Immature natural killer cell (primary cell): Measurements from ENCODE around the gene PTPRM. TPM values are rescaled to one million over a fixed set of nuclear protein-coding genes. Genes with fewer than 3 reads are reported as not detected.

Source experiments
- DNase-seq, 3 donors: peaks; one replicate each; pipeline ENCODE4 v3.0.0; 2022; ENCODE audit warnings: mixed read lengths in 1 of 3
- H3K27ac Mint-ChIP-seq, 6 donors: one replicate each; pipeline ENCODE4 v1.8.0; 2020; ENCODE audit warnings: mixed read lengths in 6 of 6, mild to moderate bottlenecking in 5 of 6, inconsistent platforms in 4 of 6, moderate library complexity in 3 of 6
- H3K27me3 Mint-ChIP-seq, 3 donors: one replicate each; pipeline ENCODE4 v1.8.0; 2020 to 2021; ENCODE audit warnings: low read depth in 3 of 3, mild to moderate bottlenecking in 3 of 3, mixed read lengths in 3 of 3, moderate library complexity in 3 of 3, inconsistent platforms in 1 of 3
- H3K36me3 Mint-ChIP-seq, 3 donors: one replicate each; pipeline ENCODE4 v1.8.0; 2020; ENCODE audit warnings: mixed read lengths in 3 of 3, inconsistent platforms in 2 of 3, mild to moderate bottlenecking in 2 of 3
- H3K4me1 Mint-ChIP-seq, 2 donors: one replicate each; pipeline ENCODE4 v1.8.0; 2020; ENCODE audit warnings: inconsistent platforms in 2 of 2, mild to moderate bottlenecking in 2 of 2, mixed read lengths in 2 of 2, moderate library complexity in 1 of 2
- H3K4me3 Mint-ChIP-seq, 5 donors: one replicate each; pipeline ENCODE4 v1.8.0; 2020; ENCODE audit warnings: mild to moderate bottlenecking in 5 of 5, mixed read lengths in 5 of 5, inconsistent platforms in 3 of 5, moderate library complexity in 3 of 5
- H3K9me3 Mint-ChIP-seq, 6 donors: one replicate each; pipeline ENCODE4 v1.8.0; 2020; ENCODE audit warnings: mild to moderate bottlenecking in 6 of 6, mixed read lengths in 6 of 6, inconsistent platforms in 4 of 6, moderate library complexity in 3 of 6
- polyA plus RNA-seq, 3 donors: library from polyadenylated mRNA; unstranded; fragments of 300-500 nt; fragmentation: Illumina TruSeq; gene quantifications; one replicate each; pipeline ENCODE4 v1.2.3, GENCODE V29; 2021

PTPRM gene
- polyA plus RNA-seq, 3 donors from 2014 or later, result 1.3 to 9.7 (median 3.2) TPM

GRCh38 chr18:8359481-8359880 is 792.4 kb downstream of the PTPRM start:
- no peak overlapping the region for H3K27ac Mint-ChIP-seq
- no peaks in the 10 kb centered on the region for H3K36me3 Mint-ChIP-seq
- no peak for DNase-seq
- no peaks in the 10 kb centered on the region for H3K9me3 Mint-ChIP-seq
- no peak overlapping the region for H3K4me3 Mint-ChIP-seq
- no peaks in the 10 kb centered on the region for H3K4me1 Mint-ChIP-seq
- peaks cover 0 to 3% (median 0%) of the 10 kb centered on the region in 3 donors for H3K27me3 Mint-ChIP-seq

- Mint-ChIP-seq H3K4me1 (no peaks in the 10 kb centered on the region), H3K36me3 (no peaks in the 10 kb centered on the region), H3K27ac (no peak overlapping the region), H3K9me3 (no peaks in the 10 kb centered on the region), H3K4me3 (no peak overlapping the region), H3K27me3 (peaks cover 0 to 3% (median 2%) of the 10 kb centered on the region in 3 donors)
- no peak for DNase-seq
Measured at GRCh38 chr18:8361941-8362471, 794.9 kb downstream of the PTPRM start.

DNA sequence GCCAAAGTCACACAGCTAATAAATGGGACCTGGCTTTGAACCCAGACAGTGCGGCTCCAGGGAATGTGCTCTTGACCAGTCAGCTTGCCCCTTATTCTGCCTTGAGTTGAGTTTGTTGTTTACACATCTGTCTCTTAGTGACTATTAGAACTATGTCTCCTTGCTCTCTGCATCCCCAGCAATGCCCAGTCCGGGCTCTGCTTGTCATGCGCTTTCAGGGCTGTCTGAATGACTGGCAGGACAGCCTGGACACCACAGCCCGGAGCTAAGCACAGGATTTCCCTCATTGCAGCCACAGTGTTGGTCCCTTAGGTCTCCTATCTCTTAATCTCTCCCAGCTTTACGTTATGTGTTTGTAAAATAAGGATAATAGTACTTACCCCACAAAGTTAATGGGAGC is 795.7 kb downstream of the PTPRM start:
- Mint-ChIP-seq H3K27me3 (peaks cover 0 to 3% (median 2%) of the 10 kb centered on the region in 3 donors), H3K4me1 (no peaks in the 10 kb centered on the region)
- DNase-seq, result no peak

GRCh38 chr18:8364385-8364784 is 797.3 kb downstream of the PTPRM start:
- peaks cover 2 to 3% (median 2%) of the 10 kb centered on the region in 3 donors for H3K27me3 Mint-ChIP-seq
- no peak for DNase-seq
- H3K4me1 Mint-ChIP-seq, result no peaks in the 10 kb centered on the region
- H3K36me3 Mint-ChIP-seq, result no peaks in the 10 kb centered on the region
- H3K4me3 Mint-ChIP-seq, result no peak overlapping the region
- peaks cover 0 to 4% (median 0%) of the 10 kb centered on the region in 6 donors for H3K9me3 Mint-ChIP-seq
- no peak overlapping the region for H3K27ac Mint-ChIP-seq

More for the DNA sequence above, 795.7 kb downstream of the PTPRM start:
- Mint-ChIP-seq H3K4me3 (no peak overlapping the region), H3K9me3 (no peaks in the 10 kb centered on the region), H3K27ac (no peak overlapping the region), H3K36me3 (no peaks in the 10 kb centered on the region)

DNA sequence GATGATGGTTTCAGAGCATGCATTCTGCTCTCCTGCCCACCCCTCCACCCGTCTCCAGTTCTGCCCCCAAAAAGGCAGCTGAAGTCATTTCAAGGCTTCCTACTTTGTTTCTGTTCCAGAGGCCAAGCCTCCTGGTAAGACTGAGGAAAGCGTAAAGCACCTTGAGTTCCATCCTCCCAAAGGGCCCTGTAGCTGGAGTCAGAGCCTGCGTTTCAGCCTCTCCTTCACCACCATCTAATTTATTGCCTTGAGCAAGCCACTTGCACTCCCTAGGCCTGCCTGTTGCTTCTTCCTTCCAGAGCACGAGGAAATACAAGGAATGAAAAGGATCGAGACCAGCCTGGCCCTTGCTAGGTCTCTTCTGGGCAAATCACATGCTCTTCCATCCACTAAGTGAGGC is 797.9 kb downstream of the PTPRM start:
- Mint-ChIP-seq H3K4me3 (no peak overlapping the region), H3K36me3 (no peaks in the 10 kb centered on the region), H3K27me3 (peaks cover 2 to 3% (median 2%) of the 10 kb centered on the region in 3 donors)

GRCh38 chr18:8365528-8365927 is 798.4 kb downstream of the PTPRM start:
- Mint-ChIP-seq H3K4me3 (no peak overlapping the region), H3K27me3 (peaks cover 2 to 3% (median 2%) of the 10 kb centered on the region in 3 donors), H3K27ac (no peak overlapping the region), H3K4me1 (peaks cover 0 to 3% of the 10 kb centered on the region in 2 donors), H3K36me3 (no peaks in the 10 kb centered on the region), H3K9me3 (peaks cover 0 to 4% (median 0%) of the 10 kb centered on the region in 6 donors)
- no peak for DNase-seq

More for the DNA sequence above, 797.9 kb downstream of the PTPRM start:
- Mint-ChIP-seq H3K4me1 (no peaks in the 10 kb centered on the region), H3K9me3 (peaks cover 0 to 4% (median 0%) of the 10 kb centered on the region in 6 donors), H3K27ac (no peak overlapping the region)
- DNase-seq, result no peak

GRCh38 chr18:8366070-8366469 is 799.0 kb downstream of the PTPRM start:
- peaks cover 0 to 8% of the 10 kb centered on the region in 2 donors for H3K4me1 Mint-ChIP-seq
- H3K4me3 Mint-ChIP-seq, result peak overlapping the region in 1 of 5 donors; percentile 30
- peaks cover 0 to 4% (median 0%) of the 10 kb centered on the region in 6 donors for H3K9me3 Mint-ChIP-seq
- H3K36me3 Mint-ChIP-seq, result no peaks in the 10 kb centered on the region
- no peak for DNase-seq
- H3K27me3 Mint-ChIP-seq, result peaks cover 2 to 3% (median 2%) of the 10 kb centered on the region in 3 donors
- no peak overlapping the region for H3K27ac Mint-ChIP-seq

GRCh38 chr18:8366656-8367055 is 799.5 kb downstream of the PTPRM start:
- no peak for DNase-seq
- H3K4me1 Mint-ChIP-seq, result peaks cover 0 to 12% of the 10 kb centered on the region in 2 donors
- no peak overlapping the region for H3K27ac Mint-ChIP-seq
- H3K36me3 Mint-ChIP-seq, result no peaks in the 10 kb centered on the region
- H3K27me3 Mint-ChIP-seq, result peaks cover 2 to 3% (median 2%) of the 10 kb centered on the region in 3 donors
- peaks cover 0 to 4% (median 0%) of the 10 kb centered on the region in 6 donors for H3K9me3 Mint-ChIP-seq
- H3K4me3 Mint-ChIP-seq, result peak overlapping the region in 2 of 5 donors; percentile 36 to 71

GRCh38 chr18:8367217-8367988 is 800.3 kb downstream of the PTPRM start:
- DNase-seq, result peak in 2 of 3 donors; percentile 0 to 5
- peaks cover under 1 to 2% (median 2%) of the 10 kb centered on the region in 3 donors for H3K27me3 Mint-ChIP-seq
- H3K27ac Mint-ChIP-seq, result no peak overlapping the region
- peaks cover 0 to 4% (median 0%) of the 10 kb centered on the region in 6 donors for H3K9me3 Mint-ChIP-seq
- H3K4me3 Mint-ChIP-seq, result peak overlapping the region in 4 of 5 donors; percentile 36 to 71 (median 65)
- H3K36me3 Mint-ChIP-seq, result no peaks in the 10 kb centered on the region
- H3K4me1 Mint-ChIP-seq, result peaks cover 0 to 12% of the 10 kb centered on the region in 2 donors

GRCh38 chr18:8368512-8369217 is 801.5 kb downstream of the PTPRM start:
- Mint-ChIP-seq H3K4me3 (no peak overlapping the region), H3K27me3 (peaks cover 0 to 2% (median 2%) of the 10 kb centered on the region in 3 donors), H3K36me3 (no peaks in the 10 kb centered on the region), H3K4me1 (peaks cover 0 to 12% of the 10 kb centered on the region in 2 donors), H3K27ac (no peak overlapping the region), H3K9me3 (peaks cover 0 to 4% (median 0%) of the 10 kb centered on the region in 6 donors)
- DNase-seq, result no peak

DNA sequence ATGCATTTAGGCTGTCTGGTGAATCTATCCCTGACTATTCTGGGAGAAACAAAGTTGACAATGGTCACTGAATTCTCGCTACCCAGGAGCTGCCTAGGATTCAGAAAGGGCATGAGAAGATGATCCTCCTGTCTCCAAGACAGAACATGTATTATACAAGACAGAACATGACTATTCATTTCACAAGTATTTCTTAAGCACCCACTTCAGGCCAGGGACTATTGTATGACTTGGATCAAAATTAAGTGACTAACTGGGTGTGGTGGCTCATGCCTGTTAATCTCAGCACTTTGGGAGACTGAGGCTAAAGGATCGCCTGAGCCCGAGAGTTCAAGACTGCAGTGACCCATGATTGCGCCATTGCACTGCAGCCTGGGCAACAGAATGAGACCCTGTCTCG is 806.4 kb downstream of the PTPRM start:
- H3K36me3 Mint-ChIP-seq, result no peaks in the 10 kb centered on the region
- DNase-seq, result no peak
- peaks cover 0 to 12% of the 10 kb centered on the region in 2 donors for H3K4me1 Mint-ChIP-seq
- no peak overlapping the region for H3K4me3 Mint-ChIP-seq
- no peak overlapping the region for H3K27ac Mint-ChIP-seq
- H3K9me3 Mint-ChIP-seq, result peaks cover 0 to 4% (median 0%) of the 10 kb centered on the region in 6 donors
- peaks cover 0 to 2% (median 0%) of the 10 kb centered on the region in 3 donors for H3K27me3 Mint-ChIP-seq

DNA sequence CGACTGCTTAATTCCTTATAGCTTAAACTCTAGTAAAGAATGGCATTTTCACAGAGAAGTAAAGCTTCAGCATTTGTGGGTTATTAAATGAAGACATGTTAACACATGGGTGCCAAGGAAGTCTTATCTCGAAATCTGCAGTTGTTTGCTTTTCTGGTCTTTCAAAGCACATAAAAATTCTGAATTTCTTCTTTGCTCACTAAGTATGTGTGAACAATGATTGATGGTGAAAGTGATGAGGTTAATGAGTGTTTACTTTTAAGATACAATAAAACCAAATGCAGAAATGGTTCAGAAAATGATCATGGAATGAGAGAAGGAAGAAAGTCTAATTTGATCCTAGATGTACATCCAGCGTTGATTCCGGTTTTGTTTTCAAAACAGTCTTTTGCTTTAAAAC is 807.6 kb downstream of the PTPRM start:
- no peak overlapping the region for H3K4me3 Mint-ChIP-seq
- no peak overlapping the region for H3K27ac Mint-ChIP-seq
- H3K4me1 Mint-ChIP-seq, result peaks cover 0 to 12% of the 10 kb centered on the region in 2 donors
- no peaks in the 10 kb centered on the region for H3K27me3 Mint-ChIP-seq
- no peak for DNase-seq
- H3K9me3 Mint-ChIP-seq, result peaks cover 0 to 2% (median 0%) of the 10 kb centered on the region in 6 donors
- no peaks in the 10 kb centered on the region for H3K36me3 Mint-ChIP-seq

GRCh38 chr18:8375249-8375648 is 808.1 kb downstream of the PTPRM start:
- H3K36me3 Mint-ChIP-seq, result no peaks in the 10 kb centered on the region
- peaks cover 0 to 12% of the 10 kb centered on the region in 2 donors for H3K4me1 Mint-ChIP-seq
- peaks cover 0 to 2% (median 0%) of the 10 kb centered on the region in 3 donors for H3K27me3 Mint-ChIP-seq
- H3K9me3 Mint-ChIP-seq, result no peaks in the 10 kb centered on the region
- DNase-seq, result no peak
- H3K27ac Mint-ChIP-seq, result no peak overlapping the region
- H3K4me3 Mint-ChIP-seq, result no peak overlapping the region

DNA sequence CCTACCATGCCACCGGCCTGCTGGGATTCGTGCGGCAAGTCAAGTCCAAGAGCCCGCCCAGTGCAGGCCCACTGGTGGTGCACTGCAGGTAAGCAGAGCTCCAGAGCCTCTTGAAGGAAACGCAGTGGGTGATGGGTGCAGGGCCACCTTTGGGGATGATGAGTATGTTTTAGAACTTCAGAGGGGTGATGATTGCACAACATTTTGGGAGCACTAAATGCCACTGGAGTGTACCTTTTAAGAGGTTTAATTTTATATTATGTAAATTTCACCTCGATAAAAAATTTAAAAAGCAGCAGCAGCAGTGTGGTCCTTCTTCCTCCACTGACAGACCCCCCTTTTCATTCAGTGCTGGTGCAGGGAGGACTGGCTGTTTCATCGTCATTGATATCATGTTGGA is 809.0 kb downstream of the PTPRM start:
- H3K4me1 Mint-ChIP-seq, result peaks cover 0 to 3% of the 10 kb centered on the region in 2 donors
- no peaks in the 10 kb centered on the region for H3K36me3 Mint-ChIP-seq
- no peaks in the 10 kb centered on the region for H3K9me3 Mint-ChIP-seq
- H3K27ac Mint-ChIP-seq, result no peak overlapping the region
- H3K4me3 Mint-ChIP-seq, result no peak overlapping the region
- H3K27me3 Mint-ChIP-seq, result peaks cover 0 to 3% (median 0%) of the 10 kb centered on the region in 3 donors
- no peak for DNase-seq
